Activated naive CD4-positive, alpha-beta T cell treated with anti-CD3 and anti-CD28 coated beads, Interleukin-2, amount 50 U/mL, for 24 hours (primary cell): ENCODE data around the gene ACTA1.
"Not testable (repeated sequence)": the region's sequence is repeated elsewhere in the genome, so short reads cannot be mapped to it uniquely, and the experiment has no call there.

Source experiments
- H3K27ac Mint-ChIP-seq: one replicate; pipeline ENCODE4 v1.8.0; 2021; ENCODE audit warnings: mild to moderate bottlenecking, mixed read lengths
- H3K27me3 Mint-ChIP-seq: one replicate; pipeline ENCODE4 v1.8.0; 2021; ENCODE audit warnings: mixed read lengths
- H3K36me3 Mint-ChIP-seq: one replicate; pipeline ENCODE4 v1.8.0; 2021; ENCODE audit warnings: mixed read lengths
- H3K4me1 Mint-ChIP-seq: one replicate; pipeline ENCODE4 v1.8.0; 2021; ENCODE audit warnings: mixed read lengths
- H3K4me3 Mint-ChIP-seq: one replicate; pipeline ENCODE4 v1.8.0; 2021; ENCODE audit warnings: mild to moderate bottlenecking, mixed read lengths
- H3K9me3 Mint-ChIP-seq: one replicate; pipeline ENCODE4 v1.8.0; 2021; ENCODE audit warnings: mixed read lengths

The ACTA1 gene

GRCh38 chr1:229403573-229403972 lies 30.3 kb downstream of the ACTA1 start:
- Mint-ChIP-seq H3K4me1 (peaks cover 5% of the 10 kb centered on the region), H3K36me3 (no peaks in the 10 kb centered on the region), H3K27ac (no peak overlapping the region), H3K9me3 (no peaks in the 10 kb centered on the region), H3K4me3 (no peak overlapping the region), H3K27me3 (peaks cover 25% of the 10 kb centered on the region)

DNA sequence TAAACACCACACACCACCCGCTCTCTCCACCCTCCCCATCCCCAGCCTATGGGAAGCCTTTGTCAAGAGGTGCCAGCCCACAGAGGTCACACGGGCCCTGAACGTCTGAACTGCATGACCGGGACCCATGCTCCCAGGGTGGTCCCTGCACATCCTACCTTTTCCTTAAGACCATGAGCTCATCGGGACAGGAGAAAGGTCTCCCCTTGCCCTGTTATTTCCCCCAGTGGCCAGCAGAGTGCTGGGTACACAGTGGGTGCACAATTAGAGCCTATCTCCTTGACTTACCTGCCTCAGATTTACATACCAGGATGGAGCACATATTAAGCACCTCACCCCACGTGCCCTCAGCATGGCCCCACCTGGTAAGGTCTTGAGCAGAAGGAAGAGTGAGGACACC lies 30.9 kb downstream of the ACTA1 start:
- H3K4me3 Mint-ChIP-seq, result no peak overlapping the region
- H3K4me1 Mint-ChIP-seq, result peaks cover 5% of the 10 kb centered on the region
- H3K27me3 Mint-ChIP-seq, result peaks cover 23% of the 10 kb centered on the region
- H3K9me3 Mint-ChIP-seq, result no peaks in the 10 kb centered on the region
- no peaks in the 10 kb centered on the region for H3K36me3 Mint-ChIP-seq
- no peak overlapping the region for H3K27ac Mint-ChIP-seq

DNA sequence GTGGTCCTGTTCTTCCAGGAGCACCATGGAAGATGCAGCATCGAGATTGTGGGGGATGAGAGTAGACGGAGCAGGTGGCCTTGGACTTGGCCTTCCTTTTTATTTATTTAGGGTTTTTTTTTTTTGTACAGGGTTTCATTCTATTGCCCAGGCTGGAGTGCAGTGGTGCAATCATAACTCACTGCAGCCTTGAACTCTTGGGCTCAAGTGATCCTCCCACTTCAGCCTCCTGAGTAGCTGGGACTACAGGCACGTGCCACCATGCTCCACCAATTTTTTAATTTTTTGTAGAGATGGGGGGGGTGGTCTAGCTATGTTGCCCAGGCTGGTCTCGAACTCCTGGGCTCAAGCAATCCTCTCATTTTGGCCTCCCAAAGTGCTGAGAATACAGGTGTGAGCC lies 31.6 kb downstream of the ACTA1 start:
- not testable (repeated sequence) for H3K36me3 Mint-ChIP-seq, H3K4me3 Mint-ChIP-seq, H3K4me1 Mint-ChIP-seq, H3K9me3 Mint-ChIP-seq, H3K27ac Mint-ChIP-seq
- H3K27me3 Mint-ChIP-seq, result peaks cover 20% of the 10 kb centered on the region

DNA sequence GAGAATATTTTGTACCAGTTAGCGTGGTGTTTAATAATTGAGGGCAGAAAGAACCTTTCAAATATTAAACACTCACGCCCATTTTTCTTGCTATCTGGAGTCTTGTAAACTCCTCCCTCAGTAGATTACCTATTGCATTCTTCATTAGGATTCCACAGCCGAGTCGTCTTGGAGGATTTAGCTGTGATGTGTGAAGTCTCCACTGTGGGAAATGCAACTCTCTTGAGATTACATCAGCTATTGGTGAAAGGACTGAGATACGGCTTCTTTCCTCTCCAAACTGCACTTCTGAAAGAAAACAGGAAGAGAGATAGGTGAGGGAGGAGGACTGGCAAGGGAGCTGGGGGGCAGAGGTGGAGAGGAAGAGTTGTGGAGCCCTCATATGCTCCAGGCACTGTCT lies 36.1 kb downstream of the ACTA1 start:
- Mint-ChIP-seq H3K4me1 (no peaks in the 10 kb centered on the region), H3K4me3 (no peak overlapping the region), H3K27me3 (peaks cover 12% of the 10 kb centered on the region), H3K36me3 (no peaks in the 10 kb centered on the region), H3K9me3 (no peaks in the 10 kb centered on the region), H3K27ac (no peak overlapping the region)

DNA sequence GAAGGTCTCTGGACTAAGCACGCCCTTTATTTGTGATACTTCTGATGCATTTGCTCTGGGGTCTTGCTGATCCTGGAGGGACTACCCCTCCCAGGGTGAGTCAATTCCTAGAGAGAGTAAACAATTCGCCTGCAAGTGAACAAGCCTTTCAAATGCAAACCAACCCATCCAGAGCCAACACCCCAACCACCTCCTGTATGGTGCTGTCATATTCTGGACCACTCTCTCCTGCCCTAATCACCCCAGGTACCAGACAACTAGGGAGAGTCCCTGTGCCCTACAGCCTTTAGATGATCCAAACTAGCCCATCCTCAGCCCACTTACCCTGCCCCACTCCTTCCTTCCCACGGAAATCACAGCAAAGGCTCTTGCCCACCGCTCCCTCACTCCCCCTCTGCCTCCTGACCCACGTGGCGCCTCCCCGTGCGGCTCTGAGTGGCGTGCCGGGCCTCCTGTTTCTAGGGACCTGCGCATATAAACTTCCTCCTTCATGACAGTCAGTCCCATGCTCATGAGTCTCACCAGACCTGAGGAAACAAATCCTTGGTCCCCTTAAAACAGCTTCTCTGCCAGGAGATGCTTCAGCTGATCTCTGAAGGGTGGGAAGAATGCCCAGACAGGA lies 37.2 kb downstream of the ACTA1 start:
- H3K27ac Mint-ChIP-seq, result no peak overlapping the region
- H3K4me1 Mint-ChIP-seq, result no peaks in the 10 kb centered on the region
- no peak overlapping the region for H3K4me3 Mint-ChIP-seq
- H3K27me3 Mint-ChIP-seq, result peaks cover 13% of the 10 kb centered on the region
- no peaks in the 10 kb centered on the region for H3K9me3 Mint-ChIP-seq
- no peaks in the 10 kb centered on the region for H3K36me3 Mint-ChIP-seq

GRCh38 chr1:229394517-229394916 lies 39.4 kb downstream of the ACTA1 start:
- H3K27me3 Mint-ChIP-seq, result peaks cover 13% of the 10 kb centered on the region
- H3K27ac Mint-ChIP-seq, H3K4me1 Mint-ChIP-seq, H3K36me3 Mint-ChIP-seq, H3K9me3 Mint-ChIP-seq, H3K4me3 Mint-ChIP-seq: not testable (repeated sequence)

DNA sequence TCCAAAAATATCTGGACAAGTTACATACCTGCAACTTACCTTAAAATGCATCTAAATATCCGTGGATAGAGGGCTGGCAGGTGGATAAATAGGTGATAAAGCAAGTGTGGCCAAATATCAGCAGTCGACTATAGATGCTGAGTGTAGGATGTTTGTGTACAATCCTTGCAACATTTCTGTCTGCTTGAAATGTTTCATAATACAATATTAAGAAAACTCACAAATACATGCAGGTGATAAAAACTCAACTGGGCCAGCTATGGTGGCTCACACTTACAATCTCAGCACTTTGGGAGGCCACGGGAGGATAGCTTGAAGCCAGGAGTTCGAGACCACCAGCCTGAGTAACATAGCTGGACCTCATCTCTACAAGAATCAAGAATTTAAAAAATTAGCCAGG lies 41.0 kb downstream of the ACTA1 start:
- Mint-ChIP-seq H3K9me3 (no peaks in the 10 kb centered on the region), H3K27me3 (peaks cover 11% of the 10 kb centered on the region), H3K4me3 (no peak overlapping the region), H3K36me3 (no peaks in the 10 kb centered on the region), H3K4me1 (no peaks in the 10 kb centered on the region), H3K27ac (no peak overlapping the region)

- peaks cover 13% of the 10 kb centered on the region for H3K27me3 Mint-ChIP-seq
Measured at GRCh38 chr1:229390130-229390529, 43.8 kb downstream of the ACTA1 start.

GRCh38 chr1:229388897-229389580 lies 44.9 kb downstream of the ACTA1 start:
- H3K9me3 Mint-ChIP-seq, result no peaks in the 10 kb centered on the region
- H3K27me3 Mint-ChIP-seq, result peaks cover 13% of the 10 kb centered on the region
- H3K4me1 Mint-ChIP-seq, result no peaks in the 10 kb centered on the region
- H3K36me3 Mint-ChIP-seq, result no peaks in the 10 kb centered on the region
- H3K4me3 Mint-ChIP-seq, result no peak overlapping the region
- H3K27ac Mint-ChIP-seq, result no peak overlapping the region

More at GRCh38 chr1:229390130-229390529, 43.8 kb downstream of the ACTA1 start:
- Mint-ChIP-seq H3K27ac (no peak overlapping the region), H3K36me3 (no peaks in the 10 kb centered on the region), H3K9me3 (no peaks in the 10 kb centered on the region), H3K4me3 (no peak overlapping the region), H3K4me1 (no peaks in the 10 kb centered on the region)

GRCh38 chr1:229385853-229386456 lies 47.9 kb downstream of the ACTA1 start:
- no peaks in the 10 kb centered on the region for H3K9me3 Mint-ChIP-seq
- H3K36me3 Mint-ChIP-seq, result no peaks in the 10 kb centered on the region
- H3K4me3 Mint-ChIP-seq, result no peak overlapping the region
- peaks cover 3% of the 10 kb centered on the region for H3K27me3 Mint-ChIP-seq
- no peak overlapping the region for H3K27ac Mint-ChIP-seq
- no peaks in the 10 kb centered on the region for H3K4me1 Mint-ChIP-seq

- Mint-ChIP-seq H3K9me3 (no peaks in the 10 kb centered on the region), H3K4me3 (no peak overlapping the region), H3K36me3 (no peaks in the 10 kb centered on the region), H3K4me1 (no peaks in the 10 kb centered on the region), H3K27ac (no peak overlapping the region), H3K27me3 (peaks cover 3% of the 10 kb centered on the region)
Measured at GRCh38 chr1:229384822-229385221, 49.1 kb downstream of the ACTA1 start.

DNA sequence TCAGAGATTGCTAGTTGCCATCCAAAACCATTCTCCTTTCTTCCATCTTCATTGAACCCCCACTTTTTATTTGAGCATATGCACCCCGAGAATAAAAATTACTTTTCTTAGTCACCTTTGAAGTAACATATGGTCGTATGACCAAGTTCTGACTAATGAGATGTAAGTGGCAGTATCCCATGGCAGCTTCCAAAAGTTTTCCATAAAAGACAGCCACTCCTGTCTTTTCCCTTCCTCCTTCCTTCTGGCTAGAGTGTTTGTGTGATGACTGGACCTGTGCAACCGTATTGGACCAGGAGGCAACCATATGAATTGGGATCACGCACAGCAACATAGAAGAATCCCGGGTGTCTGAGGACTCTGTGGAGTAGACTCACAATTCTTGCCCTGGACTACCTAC lies 49.9 kb downstream of the ACTA1 start:
- Mint-ChIP-seq H3K27ac (no peak overlapping the region), H3K4me1 (no peaks in the 10 kb centered on the region), H3K9me3 (no peaks in the 10 kb centered on the region), H3K4me3 (no peak overlapping the region), H3K27me3 (peaks cover 3% of the 10 kb centered on the region), H3K36me3 (no peaks in the 10 kb centered on the region)

GRCh38 chr1:229383188-229383587 lies 50.7 kb downstream of the ACTA1 start:
- Mint-ChIP-seq H3K4me3 (no peak overlapping the region), H3K4me1 (no peaks in the 10 kb centered on the region), H3K27me3 (peaks cover 3% of the 10 kb centered on the region), H3K27ac (no peak overlapping the region), H3K9me3 (no peaks in the 10 kb centered on the region), H3K36me3 (no peaks in the 10 kb centered on the region)
